H1 (cell line): ENCODE measurements around the gene PIP5K1C. TPM values are rescaled to one million over a fixed set of nuclear protein-coding genes. Genes with fewer than 3 reads are reported as not detected.

Source experiments
- CTCF ChIA-PET: fragments of 300-600 bp; sonication (Branson Sonifier 250); formaldehyde crosslinking; loops from one replicate; lab custom pipeline; 2021; ENCODE audit not compliant: partially characterized antibody; lab: Charles Lee
- POLR2A ChIA-PET: fragments of 300-600 bp; sonication (Branson Sonifier 250); formaldehyde crosslinking; loops from one replicate; lab custom pipeline; 2021; ENCODE audit warnings: inconsistent platforms; ENCODE audit not compliant: partially characterized antibody; lab: Charles Lee
- DNase-seq, 2 experiments: peaks; one replicate each; pipeline versions ENCODE4 v3.0.0 to v3.0.0-alpha.2; 2010 to 2022; ENCODE audit warnings: low spot score in 2 of 2, low read depth in 1 of 2, mixed read lengths in 1 of 2
- FAIRE-seq: peaks from 2 replicates; lab custom pipeline; 2011; peaks lifted over from hg19 to GRCh38; lab: Jason Lieb, UNC
- H2AFZ ChIP-seq: 2 replicates; pipeline ENCODE4 v1.8.1; 2012; ENCODE audit warnings: low read length, inconsistent platforms
- H2AK5ac ChIP-seq: 2 replicates; pipeline ENCODE4 v1.6.1; 2013; ENCODE audit warnings: low read depth, low read length
- H2BK120ac ChIP-seq: replicated peaks from 2 replicates; pipeline ENCODE3; 2013; ENCODE audit warnings: low read depth, low read length, inconsistent platforms
- H2BK12ac ChIP-seq: 2 replicates; pipeline ENCODE4 v1.6.1; 2013; ENCODE audit warnings: low read depth, low read length
- H2BK15ac ChIP-seq: 2 replicates; pipeline ENCODE4 v1.6.1; 2013; ENCODE audit warnings: low read length
- H2BK20ac ChIP-seq: 2 replicates; pipeline ENCODE4 v1.6.1; 2013; ENCODE audit warnings: low read length
- H2BK5ac ChIP-seq: 2 replicates; pipeline ENCODE4 v1.6.1; 2013; ENCODE audit warnings: low read depth, low read length
- H3K14ac ChIP-seq: 2 replicates; pipeline ENCODE4 v1.6.1; 2013; ENCODE audit warnings: inconsistent platforms; ENCODE audit not compliant: insufficient read length
- H3K18ac ChIP-seq: 2 replicates; pipeline ENCODE4 v1.6.1; 2013; ENCODE audit warnings: low read length; ENCODE audit errors: extremely low read depth
- H3K23ac ChIP-seq: 2 replicates; pipeline ENCODE4 v1.6.1; 2013; ENCODE audit warnings: inconsistent platforms; ENCODE audit not compliant: insufficient read length
- H3K23me2 ChIP-seq: 2 replicates; pipeline ENCODE4 v1.6.1; 2013; ENCODE audit warnings: low read depth, low read length
- H3K27ac ChIP-seq: 2 replicates; pipeline ENCODE4 v1.6.1; 2011; ENCODE audit warnings: low read depth, low read length, inconsistent platforms
- H3K27me3 ChIP-seq, 4 experiments: replicated peaks in 1 of 4; 1 replicate in 1 of 4; 2 replicates in 3 of 4; pipeline versions ENCODE4 v1.6.1 to v1.8.1; 2011 to 2013; ENCODE audit warnings: low read length in 3 of 4, mild to moderate bottlenecking in 3 of 4, inconsistent platforms in 2 of 4, mixed read lengths in 2 of 4, moderate library complexity in 1 of 4; ENCODE audit not compliant: control insufficient read depth in 3 of 4, insufficient read depth in 3 of 4; ENCODE audit errors: extremely low read depth in 1 of 4
- H3K36me3 ChIP-seq, 4 experiments: 2 replicates each; pipeline versions ENCODE4 v1.6.1 to v1.8.1; 2011 to 2013; ENCODE audit warnings: mild to moderate bottlenecking in 4 of 4, low read length in 3 of 4, moderate library complexity in 2 of 4, control low read depth in 1 of 4, inconsistent platforms in 1 of 4; ENCODE audit not compliant: insufficient read depth in 4 of 4, control insufficient read depth in 2 of 4
- H3K4ac ChIP-seq: replicated peaks from 2 replicates; pipeline ENCODE3; 2013; ENCODE audit warnings: low read length, low read depth, mixed read lengths, inconsistent platforms; ENCODE audit not compliant: insufficient read length
- H3K4me1 ChIP-seq, 4 experiments: replicated peaks in 1 of 4; 1 replicate in 1 of 4; 2 replicates in 3 of 4; pipeline versions ENCODE4 v1.6.1 to v1.8.1; 2011 to 2013; ENCODE audit warnings: low read length in 3 of 4, inconsistent platforms in 2 of 4, mixed read lengths in 1 of 4; ENCODE audit not compliant: insufficient read depth in 4 of 4, control insufficient read depth in 3 of 4
- H3K4me2 ChIP-seq, 2 experiments: 2 replicates each; pipeline versions ENCODE4 v1.6.1 to v1.8.1; 2011 to 2013; ENCODE audit warnings: low read depth in 2 of 2, low read length in 2 of 2, control low read depth in 1 of 2, inconsistent platforms in 1 of 2, mild to moderate bottlenecking in 1 of 2; ENCODE audit not compliant: insufficient read depth in 1 of 2
- H3K4me3 ChIP-seq, 4 experiments: fragments of 200-600, 300-600 bp in 1 of 4; sonication (generic), shearing (Covaris generic), sonication (Bioruptor Twin) in 1 of 4; 2 replicates each; pipeline versions ENCODE4 v1.5.1 to v1.8.1; 2011 to 2016; ENCODE audit warnings: low read length in 4 of 4, low read depth in 3 of 4, control low read depth in 2 of 4, inconsistent platforms in 2 of 4, mild to moderate bottlenecking in 2 of 4, mixed read lengths in 1 of 4, moderate library complexity in 1 of 4; ENCODE audit not compliant: insufficient read depth in 2 of 4; ENCODE audit errors: extremely low read depth in 1 of 4
- H3K56ac ChIP-seq: replicated peaks from 2 replicates; pipeline ENCODE3; 2013; ENCODE audit warnings: low read depth, mild to moderate bottlenecking, mixed read lengths, low read length, inconsistent platforms; ENCODE audit not compliant: insufficient read length
- H3K79me1 ChIP-seq: 2 replicates; pipeline ENCODE4 v1.6.1; 2013; ENCODE audit warnings: low read depth, low read length, control low read depth
- H3K79me2 ChIP-seq, 2 experiments: 2 replicates each; pipeline versions ENCODE4 v1.6.1 to v1.8.1; 2012 to 2013; ENCODE audit warnings: low read length in 2 of 2, mild to moderate bottlenecking in 2 of 2, inconsistent platforms in 1 of 2; ENCODE audit not compliant: insufficient read depth in 2 of 2, control insufficient read depth in 1 of 2
- H3K9ac ChIP-seq, 4 experiments: replicated peaks in 1 of 4; 1 replicate in 1 of 4; 2 replicates in 3 of 4; pipeline versions ENCODE4 v1.6.1 to v1.8.1; 2011 to 2013; ENCODE audit warnings: low read depth in 3 of 4, low read length in 3 of 4, control low read depth in 2 of 4, mild to moderate bottlenecking in 2 of 4, moderate library complexity in 2 of 4, inconsistent platforms in 1 of 4; ENCODE audit errors: extremely low read depth in 1 of 4
- H3K9me3 ChIP-seq, 2 experiments: 2 replicates each; pipeline versions ENCODE4 v1.6.1 to v1.8.1; 2012 to 2013; ENCODE audit warnings: mild to moderate bottlenecking in 2 of 2, moderate library complexity in 2 of 2, control low read depth in 1 of 2, inconsistent platforms in 1 of 2, low read depth in 1 of 2, low read length in 1 of 2, mixed read lengths in 1 of 2; ENCODE audit not compliant: insufficient read depth in 2 of 2
- H4K20me1 ChIP-seq, 2 experiments: replicated peaks in 1 of 2; 2 replicates each; pipeline versions ENCODE3 to v1.8.1; 2011 to 2013; ENCODE audit warnings: inconsistent platforms in 2 of 2, low read length in 2 of 2, mild to moderate bottlenecking in 1 of 2; ENCODE audit not compliant: insufficient read depth in 2 of 2, control insufficient read depth in 1 of 2
- H4K5ac ChIP-seq: 2 replicates; pipeline ENCODE4 v1.6.1; 2013; ENCODE audit warnings: low read length, low read depth, mixed read lengths, inconsistent platforms; ENCODE audit not compliant: insufficient read length
- H4K8ac ChIP-seq: 2 replicates; pipeline ENCODE4 v1.8.0; 2013; ENCODE audit warnings: mild to moderate bottlenecking, moderate library complexity, low read length, inconsistent platforms; ENCODE audit not compliant: insufficient read depth; ENCODE audit errors: extremely low read depth
- H4K91ac ChIP-seq: replicated peaks from 2 replicates; pipeline ENCODE3; 2013; ENCODE audit warnings: low read length, mixed read lengths, inconsistent platforms; ENCODE audit not compliant: insufficient read length
- GTF2F1 ChIP-seq: IDR thresholded peaks from 2 replicates; pipeline ENCODE4 v1.6.1; 2012; ENCODE audit warnings: low read depth, low read length, improper control_type of control experiment, borderline replicate concordance
- POLR2A ChIP-seq, 2 experiments: IDR thresholded peaks; 1 replicate in 1 of 2; 2 replicates in 1 of 2; pipeline ENCODE4 v1.6.1; 2011; ENCODE audit warnings: low read depth in 2 of 2, low read length in 2 of 2, mild to moderate bottlenecking in 2 of 2; ENCODE audit errors: control extremely low read depth in 1 of 2
- RBBP5 ChIP-seq: IDR thresholded peaks from 2 replicates; pipeline ENCODE4 v1.7.1; 2012; ENCODE audit warnings: low read depth, mild to moderate bottlenecking, inconsistent platforms, low read length, moderate library complexity, borderline replicate concordance
- SP4 ChIP-seq: IDR thresholded peaks from 2 replicates; pipeline ENCODE4 v1.6.1; 2012; ENCODE audit warnings: low read length, inconsistent platforms
- SUZ12 ChIP-seq: fragments of 200-600 bp; sonication (generic); IDR thresholded peaks from 2 replicates; pipeline ENCODE4 v1.6.1; 2012; ENCODE audit warnings: mild to moderate bottlenecking, inconsistent platforms, low read length, moderate library complexity, mixed read lengths
- WGBS, 2 experiments: shearing (Covaris generic) in 1 of 2; methylation state at CpG; one replicate each; pipeline versions ENCODE4 v1.1.6 to v1.1.7; 2013 to 2015; ENCODE audit warnings: low lambda C conversion rate in 2 of 2, mixed read lengths in 2 of 2, inconsistent platforms in 1 of 2, low coverage in 1 of 2, missing lambda C conversion rate in 1 of 2; ENCODE audit not compliant: insufficient replicate concordance in 2 of 2, insufficient coverage in 1 of 2, insufficient read length in 1 of 2; ENCODE audit errors: extremely low coverage in 1 of 2, missing lambda C conversion rate in 1 of 2; 5-methylcytosine and 5-hydroxymethylcytosine counted together
- polyA plus RNA-seq, 7 experiments: library from polyadenylated mRNA; depleted of rRNA in 3 of 7; stranded (reverse) in 5 of 7; unstranded in 2 of 7; fragments of >200 nt in 5 of 7; fragments of 200-250 nt in 2 of 7; gene quantifications; 1 replicate in 5 of 7; 2 replicates in 1 of 7; 4 replicates in 1 of 7; pipeline versions ENCODE4 v1.2.1 to v1.2.3, GENCODE V29; 2011 to 2013; ENCODE audit warnings: missing spikeins in 2 of 7, mixed read lengths in 2 of 7
- total RNA-seq: library from RNA; stranded (reverse); fragmentation: NEBNext Ultra II Directional; extraction: Animal tissue kit (Norgen Biotek cat#: 25700); gene quantifications from 2 replicates; pipeline ENCODE4 v1.2.1, GENCODE V29; 2021

The PIP5K1C gene
- total and polyA plus RNA-seq, 2 of the 8 experiments (the other 6 are each of a cell fraction or from before 2014, with no cell fraction given): 10.6 to 32.9 TPM

- FAIRE-seq: no peak
- H3K79me2 ChIP-seq: no peaks in the 10 kb centered on the region
- no peak overlapping the region for H3K23ac ChIP-seq
- no peak overlapping the region for H3K4me2 ChIP-seq
- 98% methylated on average over 6 of the region's 23 CpGs; no CpG with 5 or more reads in 1 of the 2 experiments for WGBS, 2 experiments
- peaks cover 0 to 26% (median 5%) of the 10 kb centered on the region in 4 experiments; a peak in 4 of 8 replicates for H3K36me3 ChIP-seq
- H2BK12ac ChIP-seq: no peak overlapping the region
- no peaks in the 10 kb centered on the region for H3K27me3 ChIP-seq
- no peak overlapping the region for H2AFZ ChIP-seq
- H3K56ac ChIP-seq: no peak overlapping the region
- H4K20me1 ChIP-seq: no peaks in the 10 kb centered on the region
- no peaks in the 10 kb centered on the region for H3K79me1 ChIP-seq
- H2BK120ac ChIP-seq: no peak overlapping the region
- no peaks in the 10 kb centered on the region for H3K4me1 ChIP-seq
- TF ChIP-seq SUZ12 (no peak), POLR2A (IDR thresholded peaks at IDR 0.05; ENCODE audit: control extremely low read depth in 1 of 2, low read depth in 2 of 2, low read length in 2 of 2) (no peak), GTF2F1 (no peak), RBBP5 (no peak), SP4 (no peak)
- TF ChIP-seq, all 59 proteins: peak for 0
- H2BK5ac ChIP-seq: no peak overlapping the region
- no peak overlapping the region for H2AK5ac ChIP-seq
- DNase-seq: no peak
- H2BK20ac ChIP-seq: no peak overlapping the region
- no peak overlapping the region for H3K18ac ChIP-seq
- H3K4me3 ChIP-seq: no peak overlapping the region
- H3K27ac ChIP-seq: no peak overlapping the region
- POLR2A ChIA-PET: interaction anchor here (0.8 kb wide), 1 partner anchor 13 kb away, joined by 3 read pairs; no protein-coding TSS in a partner anchor
- no peak overlapping the region for H4K8ac ChIP-seq
- H3K9ac ChIP-seq: no peak overlapping the region
- no peaks in the 10 kb centered on the region for H3K9me3 ChIP-seq
- no peak overlapping the region for H4K91ac ChIP-seq
- H4K5ac ChIP-seq: no peak overlapping the region
- no peaks in the 10 kb centered on the region for H3K23me2 ChIP-seq
- no peak overlapping the region for H2BK15ac ChIP-seq
- H3K14ac ChIP-seq: no peak overlapping the region
- CTCF ChIA-PET: no interaction called here
- H3K4ac ChIP-seq: no peak overlapping the region
Measured at GRCh38 chr19:3637621-3638020, 62.6 kb downstream of the PIP5K1C start.
